Urinary bladder (tissue), 4 donors: ENCODE results near the gene DIS3L2. TPM values are rescaled to one million over a fixed set of nuclear protein-coding genes. Genes with fewer than 3 reads are reported as not detected.

Experiments used
- DNase-seq: peaks from one replicate; pipeline ENCODE4 v3.0.0-alpha.2; 2015; ENCODE audit errors: extremely low spot score
- H3K27ac ChIP-seq: one replicate; pipeline ENCODE4 v1.5.1; 2013; ENCODE audit warnings: low read depth, mild to moderate bottlenecking, moderate library complexity
- H3K36me3 ChIP-seq: one replicate; pipeline ENCODE4 v1.6.1; 2013; ENCODE audit warnings: mild to moderate bottlenecking, moderate library complexity; ENCODE audit not compliant: insufficient read depth
- H3K4me1 ChIP-seq: one replicate; pipeline ENCODE4 v1.6.1; 2013; ENCODE audit warnings: mild to moderate bottlenecking, moderate library complexity; ENCODE audit not compliant: insufficient read depth
- H3K4me3 ChIP-seq: one replicate; pipeline ENCODE4 v1.5.1; 2013; ENCODE audit warnings: low read depth, low read length
- WGBS: extraction: QIAGEN DNeasy Blood & Tissue Kit; methylation state at CpG from one replicate; pipeline ENCODE4 v1.1.7; 2013; 5-methylcytosine and 5-hydroxymethylcytosine counted together
- polyA plus RNA-seq: library from polyadenylated mRNA; stranded (reverse); fragments of 200-250 nt; gene quantifications from one replicate; pipeline ENCODE4 v1.2.3, GENCODE V29; 2013
- total RNA-seq: library from RNA; depleted of rRNA; stranded (reverse); fragments of >200 nt; gene quantifications from one replicate; pipeline ENCODE4 v1.2.3, GENCODE V29; 2014
- donor health status: healthy with polysubstance abuse.
- donor health status: healthy.

The DIS3L2 gene
- total and polyA plus RNA-seq, 2 donors = 15.0 to 33.6 TPM

GRCh38 chr2:231947694-231948093 lies 13.8 kb upstream of the DIS3L2 start:
- 86% methylated on average over 7 of the region's 7 CpGs for WGBS
- H3K27ac ChIP-seq = no peak overlapping the region
- H3K4me1 ChIP-seq = no peaks in the 10 kb centered on the region
- no peak overlapping the region for H3K4me3 ChIP-seq
- no peak for DNase-seq
- H3K36me3 ChIP-seq = no peaks in the 10 kb centered on the region

GRCh38 chr2:231951452-231952035 lies 10.0 kb upstream of the DIS3L2 start:
- no peak overlapping the region for H3K4me3 ChIP-seq
- 89% methylated on average over 2 of the region's 2 CpGs for WGBS
- no peak for DNase-seq
- H3K36me3 ChIP-seq = no peaks in the 10 kb centered on the region
- no peak overlapping the region for H3K27ac ChIP-seq
- H3K4me1 ChIP-seq = no peaks in the 10 kb centered on the region

GRCh38 chr2:231955758-231956472 lies 5.6 kb upstream of the DIS3L2 start:
- H3K27ac ChIP-seq = no peak overlapping the region
- peaks cover 3% of the 10 kb centered on the region for H3K4me1 ChIP-seq
- WGBS = 92% methylated on average over 8 of the region's 8 CpGs
- DNase-seq = no peak
- no peaks in the 10 kb centered on the region for H3K36me3 ChIP-seq
- no peak overlapping the region for H3K4me3 ChIP-seq

- no peak for DNase-seq
- WGBS = 80% methylated on average over 4 of the region's 4 CpGs
- Histone ChIP-seq H3K4me3 (no peak overlapping the region), H3K36me3 (no peaks in the 10 kb centered on the region), H3K27ac (no peak overlapping the region), H3K4me1 (peaks cover 3% of the 10 kb centered on the region)
Measured at GRCh38 chr2:231957913-231958763, 3.4 kb upstream of the DIS3L2 start.

GRCh38 chr2:231960810-231961348 lies 634 bp upstream of the DIS3L2 start:
- Histone ChIP-seq H3K36me3 (no peaks in the 10 kb centered on the region), H3K4me3 (peak overlapping the region; percentile 79), H3K27ac (no peak overlapping the region), H3K4me1 (peaks cover 3% of the 10 kb centered on the region)
- peak; percentile 7 for DNase-seq
- WGBS = 49% methylated on average over 18 of the region's 18 CpGs

- Histone ChIP-seq H3K36me3 (no peaks in the 10 kb centered on the region), H3K27ac (no peak overlapping the region), H3K4me1 (no peaks in the 10 kb centered on the region), H3K4me3 (no peak overlapping the region)
- DNase-seq = no peak
- 50% methylated on average over 1 of the region's 1 CpG for WGBS
Measured at GRCh38 chr2:231965102-231965501, 3.6 kb downstream of the DIS3L2 start.

- WGBS = 74% methylated on average over 4 of the region's 4 CpGs
- Histone ChIP-seq H3K36me3 (no peaks in the 10 kb centered on the region), H3K27ac (no peak overlapping the region), H3K4me3 (no peak overlapping the region), H3K4me1 (no peaks in the 10 kb centered on the region)
- no peak for DNase-seq
Measured at GRCh38 chr2:231966886-231967285, 5.4 kb downstream of the DIS3L2 start.

GRCh38 chr2:231968820-231969219 lies 7.3 kb downstream of the DIS3L2 start:
- 95% methylated on average over 6 of the region's 6 CpGs for WGBS
- Histone ChIP-seq H3K4me1 (no peaks in the 10 kb centered on the region), H3K27ac (no peak overlapping the region), H3K36me3 (no peaks in the 10 kb centered on the region), H3K4me3 (no peak overlapping the region)
- no peak for DNase-seq

- H3K36me3 ChIP-seq = no peaks in the 10 kb centered on the region
- no peaks in the 10 kb centered on the region for H3K4me1 ChIP-seq
- 93% methylated on average over 3 of the region's 3 CpGs for WGBS
- DNase-seq = no peak
- no peak overlapping the region for H3K4me3 ChIP-seq
- no peak overlapping the region for H3K27ac ChIP-seq
Measured at GRCh38 chr2:231970461-231970860, 8.9 kb downstream of the DIS3L2 start.

- Histone ChIP-seq H3K27ac (no peak overlapping the region), H3K4me3 (no peak overlapping the region), H3K4me1 (no peaks in the 10 kb centered on the region), H3K36me3 (no peaks in the 10 kb centered on the region)
- WGBS = 88% methylated on average over 2 of the region's 2 CpGs
- no peak for DNase-seq
Measured at GRCh38 chr2:231975001-231975400, 13.5 kb downstream of the DIS3L2 start.

- 86% methylated on average over 2 of the region's 2 CpGs for WGBS
- no peak for DNase-seq
- H3K4me3 ChIP-seq = no peak overlapping the region
- no peaks in the 10 kb centered on the region for H3K4me1 ChIP-seq
- H3K36me3 ChIP-seq = no peaks in the 10 kb centered on the region
- no peak overlapping the region for H3K27ac ChIP-seq
Measured at GRCh38 chr2:231977430-231977829, 15.9 kb downstream of the DIS3L2 start.

GRCh38 chr2:231984992-231985391 lies 23.5 kb downstream of the DIS3L2 start:
- H3K27ac ChIP-seq = no peak overlapping the region
- no peaks in the 10 kb centered on the region for H3K4me1 ChIP-seq
- H3K36me3 ChIP-seq = no peaks in the 10 kb centered on the region
- no peak overlapping the region for H3K4me3 ChIP-seq
- no peak for DNase-seq
- 3% methylated on average over 1 of the region's 1 CpG for WGBS

- no peaks in the 10 kb centered on the region for H3K4me1 ChIP-seq
- WGBS = 91% methylated on average over 8 of the region's 8 CpGs
- no peak overlapping the region for H3K27ac ChIP-seq
- DNase-seq = no peak
- H3K36me3 ChIP-seq = no peaks in the 10 kb centered on the region
- no peak overlapping the region for H3K4me3 ChIP-seq
Measured at GRCh38 chr2:231985823-231986261, 24.3 kb downstream of the DIS3L2 start.
